Natural killer cell (primary cell): ENCODE data around the gene TRPM5. TPM values are rescaled to one million over a fixed set of nuclear protein-coding genes. Genes with fewer than 3 reads are reported as not detected.

Experiments
- ATAC-seq, 3 donors: fragments of 150-1000 bp in 2 of 3; fragments of 200-7000 bp in 1 of 3; cut with Tn5 transposase; 1 replicate in 1 of 3; 2 replicates in 2 of 3; pipeline ENCODE4 v1.10.0; 2021; ENCODE audit warnings: mild to moderate bottlenecking in 2 of 3, moderate library complexity in 2 of 3
- DNase-seq, 2 donors: peaks; one replicate each; pipeline versions ENCODE4 v3.0.0 to v3.0.0-alpha.2; 2013 to 2021; ENCODE audit warnings: mixed read lengths in 1 of 2
- H3K27ac ChIP-seq: one replicate; pipeline ENCODE4 v1.5.1; 2013; ENCODE audit warnings: mild to moderate bottlenecking, low read length
- H3K27me3 ChIP-seq: one replicate; pipeline ENCODE4 v1.6.1; 2013; ENCODE audit warnings: low read length; ENCODE audit not compliant: control insufficient read depth, insufficient read depth
- H3K36me3 ChIP-seq: one replicate; pipeline ENCODE4 v1.6.1; 2013; ENCODE audit warnings: low read length; ENCODE audit not compliant: control insufficient read depth, insufficient read depth
- H3K4me1 ChIP-seq: one replicate; pipeline ENCODE4 v1.6.1; 2013; ENCODE audit warnings: low read length; ENCODE audit not compliant: control insufficient read depth, insufficient read depth
- H3K4me3 ChIP-seq: one replicate; pipeline ENCODE4 v1.5.1; 2013; ENCODE audit warnings: low read length
- H3K9me3 ChIP-seq: one replicate; pipeline ENCODE4 v1.6.1; 2013; ENCODE audit warnings: low read length; ENCODE audit not compliant: control insufficient read depth, insufficient read depth
- H3K27ac Mint-ChIP-seq, 2 donors: one replicate each; pipeline ENCODE4 v1.8.0; 2022; ENCODE audit warnings: mild to moderate bottlenecking in 2 of 2, mixed read lengths in 2 of 2, moderate library complexity in 1 of 2
- H3K27me3 Mint-ChIP-seq, 2 donors: one replicate each; pipeline ENCODE4 v1.8.0; 2022; ENCODE audit warnings: low read depth in 2 of 2, mixed read lengths in 2 of 2
- H3K36me3 Mint-ChIP-seq: one replicate; pipeline ENCODE4 v1.8.0; 2022; ENCODE audit warnings: mixed read lengths
- H3K4me1 Mint-ChIP-seq, 2 donors: one replicate each; pipeline ENCODE4 v1.8.0; 2022; ENCODE audit warnings: mixed read lengths in 2 of 2
- H3K4me3 Mint-ChIP-seq: one replicate; pipeline ENCODE4 v1.8.0; 2022; ENCODE audit warnings: mild to moderate bottlenecking, moderate library complexity, mixed read lengths
- H3K9me3 Mint-ChIP-seq, 2 donors: one replicate each; pipeline ENCODE4 v1.8.0; 2022; ENCODE audit warnings: mixed read lengths in 2 of 2
- CTCF ChIP-seq: fragments of 200-600 bp; IDR thresholded peaks from one replicate; pipeline ENCODE4 v1.8.0; 2022; ENCODE audit warnings: antibody characterized with exemption
- WGBS: methylation state at CpG from one replicate; pipeline ENCODE4 v1.1.7; 2013; ENCODE audit warnings: missing lambda C conversion rate; ENCODE audit not compliant: insufficient coverage; 5-methylcytosine and 5-hydroxymethylcytosine counted together
- intact Hi-C: fragments of 100-400 bp; cut with micrococcal nuclease; formaldehyde crosslinking; loops from one replicate; pipeline ENCODE4 v1.14.2; 2022
- total RNA-seq, 4 donors: library from RNA; stranded (reverse); fragments of 120-200 nt in 1 of 4; gene quantifications; one replicate each; pipeline versions ENCODE4 v1.2.3 to v1.2.4, GENCODE V29; 2013 to 2022

Gene TRPM5
- total RNA-seq, 3 donors from 2014 or later (not counting 1 experiment from before 2014, with no cell fraction given), result not detected

- peaks cover 15% of the 10 kb centered on the region for H3K4me1 ChIP-seq
- no peaks in the 10 kb centered on the region for H3K27me3 ChIP-seq
- no peaks in the 10 kb centered on the region for H3K36me3 ChIP-seq
- no peak overlapping the region for H3K27ac ChIP-seq
- H3K4me3 Mint-ChIP-seq, result no peak overlapping the region
- peaks cover 0 to 5% of the 10 kb centered on the region in 2 donors for H3K4me1 Mint-ChIP-seq
- 91% methylated on average over 18 of the region's 18 CpGs for WGBS
- no peaks in the 10 kb centered on the region for H3K9me3 Mint-ChIP-seq
- H3K27ac Mint-ChIP-seq, result no peak overlapping the region
- no peak for DNase-seq
- no peak overlapping the region for H3K4me3 ChIP-seq
- H3K36me3 Mint-ChIP-seq, result no peaks in the 10 kb centered on the region
- intact Hi-C loops, result no loop called here
- no peak for TF ChIP-seq CTCF
- H3K27me3 Mint-ChIP-seq, result no peaks in the 10 kb centered on the region
- no peak for ATAC-seq
- H3K9me3 ChIP-seq, result no peaks in the 10 kb centered on the region
Observed at GRCh38 chr11:2416765-2417164, 27.5 kb downstream of the TRPM5 start.

GRCh38 chr11:2415601-2416380 lies 28.5 kb downstream of the TRPM5 start:
- Mint-ChIP-seq H3K27ac (no peak overlapping the region), H3K9me3 (no peaks in the 10 kb centered on the region), H3K27me3 (no peaks in the 10 kb centered on the region), H3K4me3 (no peak overlapping the region), H3K36me3 (no peaks in the 10 kb centered on the region), H3K4me1 (peaks cover 0 to 5% of the 10 kb centered on the region in 2 donors)
- no peak overlapping the region for H3K27ac ChIP-seq
- intact Hi-C loops, result no loop called here
- H3K9me3 ChIP-seq, result no peaks in the 10 kb centered on the region
- no peak overlapping the region for H3K4me3 ChIP-seq
- H3K4me1 ChIP-seq, result peaks cover 14% of the 10 kb centered on the region
- no peak for TF ChIP-seq CTCF
- DNase-seq (no peak), ATAC-seq (no peak)
- no peaks in the 10 kb centered on the region for H3K27me3 ChIP-seq
- WGBS, result 83% methylated on average over 34 of the region's 34 CpGs
- H3K36me3 ChIP-seq, result no peaks in the 10 kb centered on the region

- Histone ChIP-seq H3K27ac (no peak overlapping the region), H3K36me3 (no peaks in the 10 kb centered on the region), H3K4me1 (peaks cover 8% of the 10 kb centered on the region), H3K9me3 (no peaks in the 10 kb centered on the region), H3K27me3 (no peaks in the 10 kb centered on the region), H3K4me3 (no peak overlapping the region)
- no peak for TF ChIP-seq CTCF
- Mint-ChIP-seq H3K36me3 (no peaks in the 10 kb centered on the region), H3K27ac (no peak overlapping the region), H3K27me3 (no peaks in the 10 kb centered on the region), H3K4me3 (no peak overlapping the region), H3K9me3 (no peaks in the 10 kb centered on the region), H3K4me1 (peaks cover 0 to 5% of the 10 kb centered on the region in 2 donors)
- no peak for DNase-seq
- 93% methylated on average over 28 of the region's 28 CpGs for WGBS
- intact Hi-C loops, result no loop called here
- no peak for ATAC-seq
Observed at GRCh38 chr11:2415171-2415570, 29.1 kb downstream of the TRPM5 start.

- H3K27me3 Mint-ChIP-seq, result no peaks in the 10 kb centered on the region
- Histone ChIP-seq H3K36me3 (no peaks in the 10 kb centered on the region), H3K9me3 (no peaks in the 10 kb centered on the region), H3K27ac (no peak overlapping the region), H3K27me3 (no peaks in the 10 kb centered on the region), H3K4me3 (no peak overlapping the region), H3K4me1 (peaks cover 2% of the 10 kb centered on the region)
- TF ChIP-seq CTCF, result no peak
- no peaks in the 10 kb centered on the region for H3K9me3 Mint-ChIP-seq
- no peak for DNase-seq
- no peak overlapping the region for H3K4me3 Mint-ChIP-seq
- intact Hi-C loops, result no loop called here
- H3K4me1 Mint-ChIP-seq, result peaks cover 0 to under 1% of the 10 kb centered on the region in 2 donors
- H3K36me3 Mint-ChIP-seq, result no peaks in the 10 kb centered on the region
- no peak overlapping the region for H3K27ac Mint-ChIP-seq
- WGBS, result 92% methylated on average over 35 of the region's 35 CpGs
- ATAC-seq, result no peak
Observed at GRCh38 chr11:2414616-2415015, 29.7 kb downstream of the TRPM5 start.
